ENCODE measurements around the gene NXPE1. TPM values are rescaled to one million over a fixed set of nuclear protein-coding genes. Genes with fewer than 3 reads are reported as not detected.

Gene NXPE1
- total RNA-seq, 1 donor from 2014 or later, result not detected

- DNase-seq (ENCODE audit: low read depth, low spot score), result no peak
Observed at GRCh38 chr11:114562166-114562916, 2.7 kb upstream of the NXPE1 start.

DNA sequence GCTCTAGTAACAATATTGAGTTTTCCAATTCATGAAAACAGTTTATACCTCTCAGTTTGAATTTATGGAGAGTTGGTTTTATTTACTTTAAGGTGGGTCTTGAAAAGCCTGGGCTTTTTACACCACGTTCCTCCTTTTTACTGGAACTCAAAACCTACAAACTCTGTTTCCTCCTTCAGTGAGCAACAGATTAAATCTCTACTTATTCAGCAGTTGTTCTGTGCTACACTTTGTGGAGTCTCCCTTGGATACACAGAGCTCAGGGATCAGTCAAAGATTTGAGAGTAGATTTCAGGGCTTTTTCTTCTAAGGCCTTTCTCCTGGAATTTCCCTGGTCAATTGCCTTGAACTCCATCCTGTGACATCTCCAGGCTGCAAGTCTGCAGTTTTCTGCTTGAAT, 3.5 kb downstream of the NXPE1 start:
- DNase-seq (ENCODE audit: low read depth, low spot score), result no peak

- no peak for DNase-seq (ENCODE audit: low read depth, low spot score)
Observed at GRCh38 chr11:114553642-114554041, 6.0 kb downstream of the NXPE1 start.

GRCh38 chr11:114551060-114551459, 8.6 kb downstream of the NXPE1 start:
- DNase-seq (ENCODE audit: low read depth, low spot score), result no peak

DNA sequence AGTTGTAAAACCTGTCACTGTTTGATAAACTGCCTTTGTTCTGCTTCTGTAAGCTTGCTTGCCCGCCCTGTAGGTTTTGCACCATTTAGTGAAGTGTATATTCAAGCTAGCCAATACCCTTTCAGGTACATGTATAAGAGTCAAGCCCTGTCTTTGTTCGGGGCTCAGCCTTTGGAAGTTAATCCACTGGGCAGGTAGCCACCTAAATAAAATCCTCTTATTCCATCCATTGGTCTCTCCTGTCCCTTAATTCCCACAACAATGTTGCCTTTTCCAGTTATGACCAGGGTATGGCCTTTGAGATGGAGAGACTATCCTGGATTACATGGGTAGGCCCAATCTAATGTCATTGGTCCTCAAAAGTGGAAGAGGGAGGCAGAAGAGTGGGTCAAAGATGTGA, 34.0 kb downstream of the NXPE1 start:
- DNase-seq (ENCODE audit: low read depth, low spot score), result no peak

DNA sequence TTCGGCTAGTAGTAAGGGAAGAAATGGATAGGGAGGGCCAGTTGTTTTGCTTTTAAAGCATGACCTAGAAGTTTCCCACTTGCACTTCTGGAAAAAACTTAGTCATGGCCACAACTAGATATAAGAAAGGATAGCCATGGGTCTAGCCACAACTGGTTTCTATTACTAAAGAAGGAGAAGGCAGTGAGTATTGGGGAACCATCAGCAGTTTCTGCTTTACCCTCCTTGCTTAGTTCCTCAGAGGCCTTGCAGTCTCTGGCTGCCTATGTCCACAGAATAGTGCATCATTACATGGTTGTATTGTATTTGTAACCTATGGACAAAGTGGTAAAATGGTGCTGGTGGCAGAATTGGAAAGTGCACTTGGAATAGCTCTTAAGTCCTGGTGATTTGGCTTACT, 35.6 kb downstream of the NXPE1 start:
- DNase-seq (ENCODE audit: low read depth, low spot score), result no peak

- no peak for DNase-seq (ENCODE audit: low read depth, low spot score)
Observed at GRCh38 chr11:114522818-114523217, 36.9 kb downstream of the NXPE1 start.

DNA sequence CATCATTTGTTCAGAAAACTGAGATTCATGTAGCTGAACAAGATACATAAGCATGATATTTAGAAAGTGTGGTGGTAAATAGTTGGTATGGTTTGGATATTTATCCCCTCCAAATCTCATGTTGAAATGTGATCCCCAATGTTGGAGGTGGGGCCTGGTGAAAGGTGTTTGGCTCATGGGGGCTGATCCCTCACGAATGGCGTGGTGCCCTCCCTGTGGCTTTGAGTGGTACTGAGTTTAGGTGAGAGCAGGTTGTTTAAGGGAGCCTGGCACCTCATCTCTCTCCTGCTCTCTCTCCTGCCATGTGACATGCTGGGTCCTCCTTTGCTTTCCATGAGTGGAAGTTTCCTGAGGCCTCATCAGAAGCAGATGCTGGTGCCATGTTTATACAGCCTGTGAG, 48.1 kb downstream of the NXPE1 start:
- DNase-seq (ENCODE audit: low read depth, low spot score), result no peak

DNA sequence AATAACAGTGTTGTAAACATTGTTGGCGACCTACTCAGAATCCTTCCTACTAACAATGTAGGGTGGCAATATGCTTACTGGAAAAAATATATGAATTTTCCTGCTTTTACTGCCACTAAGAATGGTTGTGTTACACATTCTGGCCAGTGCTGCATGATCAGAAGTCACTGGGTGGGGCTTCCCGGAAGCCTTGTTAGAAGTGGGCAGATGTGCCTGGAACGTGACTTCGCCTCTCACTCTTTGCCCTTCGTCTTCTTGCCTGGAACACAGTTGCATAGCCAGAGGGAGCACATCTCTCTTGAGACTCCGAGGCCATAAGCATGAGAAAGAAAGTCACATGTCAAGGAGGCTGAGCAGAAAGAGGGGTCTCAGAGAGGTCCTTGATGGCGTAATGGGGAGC, 48.6 kb downstream of the NXPE1 start:
- DNase-seq (ENCODE audit: low read depth, low spot score), result no peak

DNA sequence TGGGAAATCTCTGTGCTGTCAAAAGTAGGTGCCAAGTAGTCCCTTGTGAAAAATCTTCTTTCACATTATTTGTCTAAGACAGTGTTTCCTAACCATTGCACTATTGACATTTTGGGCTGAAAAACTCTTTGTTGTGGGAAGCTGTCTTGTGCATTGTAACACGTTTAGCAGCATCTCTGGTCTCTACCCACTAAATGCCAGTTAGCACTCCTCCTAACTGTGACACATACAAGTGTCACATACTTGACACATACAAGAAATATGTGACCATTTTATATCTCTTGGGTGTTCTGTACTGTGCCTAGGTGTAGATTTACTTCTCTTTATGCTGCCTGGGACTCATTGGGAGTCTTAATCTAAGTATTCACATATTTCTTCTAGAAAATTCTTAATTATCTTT, 57.8 kb downstream of the NXPE1 start:
- DNase-seq (ENCODE audit: low read depth, low spot score), result no peak

- DNase-seq (ENCODE audit: low read depth, low spot score), result no peak
Observed at GRCh38 chr11:114499756-114500155, 59.9 kb downstream of the NXPE1 start.

DNA sequence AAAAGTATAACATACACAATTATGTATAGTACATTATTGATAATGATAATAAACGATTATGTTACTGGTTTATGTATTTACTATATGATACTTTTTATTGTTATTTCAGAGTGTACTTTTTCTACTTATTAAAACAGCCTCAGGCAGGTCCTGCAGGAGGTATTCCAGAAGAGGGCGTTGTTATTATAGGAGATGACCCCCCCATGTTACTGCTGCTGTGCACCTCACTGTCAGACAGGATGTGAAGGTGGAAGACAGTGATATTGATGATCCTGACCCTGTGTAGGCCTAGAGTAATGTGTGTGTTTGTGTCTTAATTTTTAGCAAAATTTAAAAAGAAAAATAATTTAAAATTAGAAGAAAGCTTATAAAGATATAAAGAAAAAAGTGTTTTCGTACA, 62.8 kb downstream of the NXPE1 start:
- DNase-seq (ENCODE audit: low read depth, low spot score), result no peak

DNA sequence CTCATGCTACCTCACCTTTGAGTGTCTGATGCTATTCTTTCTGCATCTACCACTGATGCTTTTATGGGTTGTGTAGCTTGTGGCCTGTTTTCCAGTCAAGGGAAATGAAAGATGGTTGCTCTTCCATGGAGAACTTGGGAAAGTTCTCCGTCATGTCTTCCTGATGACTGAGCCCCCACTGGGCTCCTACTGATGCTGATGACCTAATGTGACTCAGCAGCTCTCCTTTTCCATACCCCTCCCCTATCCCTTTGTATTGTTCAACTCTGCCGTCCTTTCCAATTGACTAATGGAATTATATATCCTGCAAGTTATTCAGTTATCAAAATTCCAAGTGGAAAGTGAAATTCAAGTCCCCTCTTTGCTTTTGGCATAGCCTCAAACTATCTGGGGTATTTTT, 75.8 kb downstream of the NXPE1 start:
- no peak for DNase-seq (ENCODE audit: low read depth, low spot score)

GRCh38 chr11:114482114-114482513, 77.6 kb downstream of the NXPE1 start:
- no peak for DNase-seq (ENCODE audit: low read depth, low spot score)

GRCh38 chr11:114479331-114479730, 80.3 kb downstream of the NXPE1 start:
- DNase-seq (ENCODE audit: low read depth, low spot score), result no peak

DNA sequence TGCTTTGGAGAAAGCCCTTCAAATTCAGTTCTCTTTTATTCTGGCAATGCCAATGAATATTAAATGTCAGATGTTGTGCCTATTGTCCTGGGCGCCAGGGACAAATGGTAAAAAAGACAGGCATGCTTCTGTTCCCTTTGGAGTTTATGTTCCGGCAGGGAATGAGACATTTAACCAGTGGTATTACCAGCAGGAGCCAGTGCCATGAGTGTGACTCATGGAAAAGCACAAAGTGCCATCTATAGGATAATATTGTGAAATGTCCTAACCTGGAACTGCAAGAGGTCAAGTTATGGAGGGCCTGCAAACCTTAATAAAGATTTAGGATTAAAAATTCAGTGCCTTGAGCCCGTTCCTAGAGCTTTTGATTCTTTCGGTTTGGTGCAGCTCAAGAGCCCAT, 80.9 kb downstream of the NXPE1 start:
- DNase-seq (ENCODE audit: low read depth, low spot score), result no peak

- DNase-seq (ENCODE audit: low read depth, low spot score), result no peak
Observed at GRCh38 chr11:114478001-114478410, 81.7 kb downstream of the NXPE1 start.

- no peak for DNase-seq (ENCODE audit: low read depth, low spot score)
Observed at GRCh38 chr11:114472661-114473060, 87.0 kb downstream of the NXPE1 start.

Other genes starting within 250 kb of the NXPE1 start
- 3.2 and 5.0 TPM in 2 replicates for gene C11orf71, start 159.4 kb downstream of the NXPE1 start, total RNA-seq
- gene RBM7, start 159.2 kb downstream of the NXPE1 start, total RNA-seq, result 49.8 and 59.9 TPM in 2 replicates
- 172 and 187 TPM in 2 replicates for gene REXO2, start 120.4 kb downstream of the NXPE1 start, total RNA-seq
- not detected in 2 replicates for gene NXPE4, start 35.9 kb upstream of the NXPE1 start, total RNA-seq
- not detected in 2 replicates for gene NXPE2, start 118.6 kb upstream of the NXPE1 start, total RNA-seq

Data from pulmonary artery endothelial cell (primary cell).